HCT116 (cell line): Measurements from ENCODE around the gene ELL2.

Experiments used
- ATF3 ChIP-seq: IDR thresholded peaks from 2 replicates; pipeline ENCODE4 v1.6.1; 2012
- CBX3 ChIP-seq: IDR thresholded peaks from 2 replicates; pipeline ENCODE4 v1.6.1; 2012; ENCODE audit warnings: low read depth
- CEBPB ChIP-seq: IDR thresholded peaks from 2 replicates; pipeline ENCODE4 v1.6.1; 2012; ENCODE audit warnings: low read depth
- CTCF ChIP-seq, 3 experiments: fragments of 200-600 bp in 1 of 3; sonication (generic) in 1 of 3; IDR thresholded peaks in 2 of 3; conservative IDR thresholded peaks in 1 of 3; 2 replicates each; pipeline ENCODE4 v1.5.1; 2012 to 2017; ENCODE audit warnings: low read depth in 2 of 3, low read length in 2 of 3, antibody characterized with exemption in 1 of 3, borderline replicate concordance in 1 of 3, control low read depth in 1 of 3, mild to moderate bottlenecking in 1 of 3, mixed read lengths in 1 of 3, mixed run types in 1 of 3, moderate library complexity in 1 of 3; ENCODE audit not compliant: insufficient read depth in 1 of 3
- EZH2 ChIP-seq: fragments of 200-600 bp; sonication (generic); IDR thresholded peaks from 2 replicates; pipeline ENCODE4 v1.6.1; 2017; ENCODE audit warnings: antibody characterized with exemption, mixed run types
- EZH2phosphoT487 ChIP-seq: fragments of 200-600 bp; IDR thresholded peaks from 2 replicates; pipeline ENCODE4 v1.6.1; 2018; ENCODE audit warnings: antibody characterized with exemption, borderline replicate concordance
- POLR2A ChIP-seq: IDR thresholded peaks from 2 replicates; pipeline ENCODE4 v1.7.0; 2011; ENCODE audit warnings: borderline replicate concordance; ENCODE audit not compliant: insufficient read depth, insufficient read length; ENCODE audit errors: extremely low read depth
- RAD21 ChIP-seq: IDR thresholded peaks from 2 replicates; pipeline ENCODE4 v1.6.1; 2012; ENCODE audit warnings: low read depth, mild to moderate bottlenecking
- REST ChIP-seq: IDR thresholded peaks from 2 replicates; pipeline ENCODE4 v1.6.1; 2012; ENCODE audit warnings: low read depth
- SP1 ChIP-seq: IDR thresholded peaks from 2 replicates; pipeline ENCODE4 v1.6.1; 2012; ENCODE audit warnings: low read depth
- YY1 ChIP-seq: IDR thresholded peaks from 2 replicates; pipeline ENCODE4 v1.6.1; 2011; ENCODE audit warnings: low read length, low read depth, moderate library complexity, mild to moderate bottlenecking; ENCODE audit not compliant: insufficient replicate concordance; ENCODE audit errors: extremely low read depth

GRCh38 chr5:95931079-95931833 lies 30.4 kb downstream of the ELL2 start:
- TF ChIP-seq REST (no peak), ATF3 (no peak), CTCF (IDR thresholded peaks at IDR 0.05 in 2 of 3, conservative IDR thresholded peaks at IDR 0.05 in 1 of 3; ENCODE audit: borderline replicate concordance in 1 of 3, insufficient read depth in 1 of 3, low read depth in 2 of 3, low read length in 2 of 3) (no peak), POLR2A (no peak), CBX3 (no peak), YY1 (no peak), EZH2 (no peak), RAD21 (no peak), EZH2phosphoT487 (no peak), SP1 (no peak), CEBPB (no peak)
